ENCODE measurements around the gene ZSCAN25.

The ZSCAN25 gene

DNA sequence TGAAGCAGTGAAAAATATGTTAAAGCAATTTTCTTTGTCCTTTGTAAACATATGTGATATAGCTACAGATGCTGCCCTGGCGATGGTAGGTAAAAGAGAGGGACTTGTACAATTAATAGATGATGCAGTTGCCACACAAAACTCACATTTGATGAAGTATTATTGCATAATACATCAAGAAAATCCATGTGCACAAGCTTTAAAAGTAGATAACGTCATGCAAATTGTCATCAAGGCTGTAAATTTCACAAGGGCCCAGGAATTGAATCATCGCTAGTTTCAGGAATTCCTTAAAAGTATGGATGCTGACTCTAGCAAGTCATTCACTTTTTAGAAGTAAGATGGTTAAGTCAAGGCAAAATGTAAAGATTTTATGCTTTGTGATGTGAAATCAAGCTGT lies 53.0 kb downstream of the ZSCAN25 start:
- TF ChIP-seq, protein P1, sequence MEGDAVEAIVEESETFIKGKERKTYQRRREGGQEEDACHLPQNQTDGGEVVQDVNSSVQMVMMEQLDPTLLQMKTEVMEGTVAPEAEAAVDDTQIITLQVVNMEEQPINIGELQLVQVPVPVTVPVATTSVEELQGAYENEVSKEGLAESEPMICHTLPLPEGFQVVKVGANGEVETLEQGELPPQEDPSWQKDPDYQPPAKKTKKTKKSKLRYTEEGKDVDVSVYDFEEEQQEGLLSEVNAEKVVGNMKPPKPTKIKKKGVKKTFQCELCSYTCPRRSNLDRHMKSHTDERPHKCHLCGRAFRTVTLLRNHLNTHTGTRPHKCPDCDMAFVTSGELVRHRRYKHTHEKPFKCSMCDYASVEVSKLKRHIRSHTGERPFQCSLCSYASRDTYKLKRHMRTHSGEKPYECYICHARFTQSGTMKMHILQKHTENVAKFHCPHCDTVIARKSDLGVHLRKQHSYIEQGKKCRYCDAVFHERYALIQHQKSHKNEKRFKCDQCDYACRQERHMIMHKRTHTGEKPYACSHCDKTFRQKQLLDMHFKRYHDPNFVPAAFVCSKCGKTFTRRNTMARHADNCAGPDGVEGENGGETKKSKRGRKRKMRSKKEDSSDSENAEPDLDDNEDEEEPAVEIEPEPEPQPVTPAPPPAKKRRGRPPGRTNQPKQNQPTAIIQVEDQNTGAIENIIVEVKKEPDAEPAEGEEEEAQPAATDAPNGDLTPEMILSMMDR (IDR thresholded peaks at IDR 0.05; ENCODE audit: low read depth, low read length, missing control alignments), result no peak
- DNase-seq, result no peak
- Histone ChIP-seq H3K36me3 (replicated peaks) (no peaks in the 10 kb centered on the region), H3K27ac (no peak overlapping the region), H3K27me3 (replicated peaks) (no peaks in the 10 kb centered on the region), H3K4me3 (ENCODE audit: low read depth, low read length) (no peak overlapping the region)
- in situ Hi-C loops (cut with HindIII; ENCODE audit: low pct_ligation_motif_present, low sequenced_read_pairs), result no loop called here

DNA sequence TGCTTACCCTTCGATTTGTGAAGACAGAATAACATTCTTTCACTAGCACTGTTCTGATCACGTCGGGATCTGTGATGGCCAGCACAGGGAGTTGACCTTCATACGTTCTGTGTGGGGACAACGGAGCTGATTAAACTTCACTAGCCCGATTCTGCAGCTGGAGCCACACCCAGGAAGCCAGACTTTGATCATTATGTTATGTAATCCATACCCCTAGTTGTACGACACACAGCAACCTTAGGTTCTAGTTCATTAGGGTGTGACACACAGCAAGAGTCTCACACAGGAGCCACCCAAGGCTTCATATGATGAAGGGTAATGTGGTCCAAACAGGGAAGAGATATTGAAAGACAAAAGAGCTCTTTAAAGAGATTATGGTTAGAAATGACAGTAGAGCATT lies 55.8 kb downstream of the ZSCAN25 start:
- DNase-seq, result no peak
- H3K27ac ChIP-seq, result no peak overlapping the region
- H3K36me3 ChIP-seq (replicated peaks), result no peaks in the 10 kb centered on the region
- no peak overlapping the region for H3K4me3 ChIP-seq (ENCODE audit: low read depth, low read length)
- no peaks in the 10 kb centered on the region for H3K27me3 ChIP-seq (replicated peaks)
- in situ Hi-C loops (cut with HindIII; ENCODE audit: low pct_ligation_motif_present, low sequenced_read_pairs), result no loop called here
- TF ChIP-seq, protein P1 (IDR thresholded peaks at IDR 0.05; ENCODE audit: low read depth, low read length, missing control alignments), result no peak

DNA sequence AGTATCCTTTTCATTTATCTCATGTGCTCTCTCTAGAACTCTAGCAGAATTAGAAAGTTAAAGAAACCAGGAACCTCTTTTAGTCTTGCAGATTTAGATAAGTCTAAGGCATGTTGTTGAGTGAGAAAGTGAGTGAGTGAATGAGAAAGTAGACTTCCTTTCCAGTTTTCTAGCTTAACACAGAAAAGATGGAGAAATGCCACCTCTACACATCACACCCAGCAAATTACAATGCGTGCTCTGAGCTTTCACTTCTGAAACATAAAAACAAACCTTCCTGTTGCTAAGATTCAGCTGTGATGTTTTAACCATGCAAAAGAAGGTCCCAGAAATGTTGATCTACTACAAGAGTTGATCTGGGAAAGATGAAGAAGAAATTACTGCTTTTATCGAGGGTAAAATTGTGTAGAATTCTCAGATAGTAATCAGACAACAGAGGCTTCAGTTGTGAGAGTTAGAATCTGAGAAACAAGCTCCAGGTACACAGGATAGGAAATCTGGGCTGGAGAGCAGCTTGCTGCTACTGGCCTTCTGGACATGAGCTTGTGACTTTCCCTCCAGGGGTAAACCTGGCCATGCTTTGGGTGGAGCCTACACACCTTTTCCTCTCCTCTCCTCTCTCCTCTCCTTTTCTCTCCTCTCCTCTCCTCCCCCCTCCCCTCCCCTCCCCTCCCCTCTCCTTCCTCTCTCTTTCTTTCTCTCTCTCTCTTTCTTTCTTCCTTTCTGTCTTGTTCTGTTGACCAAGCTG lies 58.4 kb downstream of the ZSCAN25 start:
- TF ChIP-seq, protein P1 (IDR thresholded peaks at IDR 0.05; ENCODE audit: low read depth, low read length, missing control alignments), result no peak
- H3K36me3 ChIP-seq (replicated peaks), result no peaks in the 10 kb centered on the region
- H3K4me3 ChIP-seq (ENCODE audit: low read depth, low read length), result no peak overlapping the region
- in situ Hi-C loops (cut with HindIII; ENCODE audit: low pct_ligation_motif_present, low sequenced_read_pairs), result no loop called here
- no peaks in the 10 kb centered on the region for H3K27me3 ChIP-seq (replicated peaks)
- no peak overlapping the region for H3K27ac ChIP-seq
- no peak for DNase-seq

DNA sequence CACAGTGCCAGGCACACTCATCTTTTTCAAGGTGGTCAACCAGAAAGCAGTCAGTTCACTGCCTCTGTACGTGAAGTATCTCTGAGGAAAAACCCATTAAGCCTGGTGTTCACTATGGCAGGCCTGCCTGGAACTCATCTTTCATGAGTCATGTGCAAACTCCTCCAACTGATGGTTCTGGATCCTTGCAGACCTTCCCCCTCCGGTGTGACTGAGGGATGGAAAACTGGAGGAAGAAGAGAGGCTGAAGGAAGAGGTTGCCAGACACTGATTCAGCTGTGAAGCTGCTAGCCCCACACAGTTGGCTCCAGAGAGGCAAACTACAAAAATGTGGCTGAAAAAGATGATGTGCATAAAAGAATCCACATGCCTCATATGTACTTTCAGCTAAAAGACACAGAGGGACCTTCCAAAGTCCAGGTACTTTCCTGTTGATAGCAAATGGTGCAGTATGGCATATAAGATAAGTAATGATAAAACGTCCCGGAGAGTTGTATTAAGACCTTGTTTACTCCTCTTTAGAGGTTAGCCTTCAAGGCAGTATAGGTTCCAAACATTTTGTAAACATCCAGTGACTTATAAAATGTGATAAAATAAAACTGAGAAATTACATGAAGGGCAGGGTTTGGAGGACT lies 60.4 kb downstream of the ZSCAN25 start:
- H3K4me3 ChIP-seq (ENCODE audit: low read depth, low read length), result no peak overlapping the region
- H3K27ac ChIP-seq, result no peak overlapping the region
- TF ChIP-seq, protein P1 (IDR thresholded peaks at IDR 0.05; ENCODE audit: low read depth, low read length, missing control alignments), result no peak
- in situ Hi-C loops (cut with HindIII; ENCODE audit: low pct_ligation_motif_present, low sequenced_read_pairs), result no loop called here
- H3K27me3 ChIP-seq (replicated peaks), result no peaks in the 10 kb centered on the region
- no peaks in the 10 kb centered on the region for H3K36me3 ChIP-seq (replicated peaks)
- DNase-seq, result no peak

DNA sequence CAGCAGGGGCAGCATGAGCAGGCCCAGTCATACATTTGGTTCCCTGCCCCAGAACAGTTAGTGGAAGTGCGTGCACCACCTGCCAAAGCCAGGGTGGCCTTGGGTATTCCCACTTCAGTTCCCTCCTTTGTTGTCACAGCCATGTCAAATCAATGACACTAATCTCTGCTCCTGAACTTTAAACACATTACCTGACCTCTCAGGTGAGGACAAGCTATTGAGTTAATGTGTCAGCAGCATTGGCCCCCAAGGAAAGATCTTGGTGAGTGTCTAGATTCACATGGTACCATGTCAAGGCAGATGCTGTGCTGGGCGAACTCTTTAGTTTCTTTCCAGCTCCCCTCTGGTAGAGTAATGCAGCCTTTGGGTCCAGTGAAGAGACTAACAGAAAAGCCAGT lies 60.9 kb downstream of the ZSCAN25 start:
- no peak overlapping the region for H3K27ac ChIP-seq
- TF ChIP-seq, protein P1 (IDR thresholded peaks at IDR 0.05; ENCODE audit: low read depth, low read length, missing control alignments), result no peak
- H3K4me3 ChIP-seq (ENCODE audit: low read depth, low read length), result no peak overlapping the region
- DNase-seq, result no peak
- no peaks in the 10 kb centered on the region for H3K36me3 ChIP-seq (replicated peaks)
- in situ Hi-C loops (cut with HindIII; ENCODE audit: low pct_ligation_motif_present, low sequenced_read_pairs), result no loop called here
- H3K27me3 ChIP-seq (replicated peaks), result no peaks in the 10 kb centered on the region

Measured in brain microvascular endothelial cell (primary cell).